Hematopoietic multipotent progenitor cell treated with erythropoietin and hydrocortisone succinate and interleukin-3 and kit ligand, for 4 days (in vitro differentiated cells): Measurements from ENCODE around the gene MYOM1.
"Not testable (repeated sequence)": the region's sequence is repeated elsewhere in the genome, so short reads cannot be mapped to it uniquely, and the experiment has no call there.

Source experiments
- DNase-seq: peaks from one replicate; pipeline ENCODE4 v3.0.0-alpha.2; 2015

MYOM1 gene

DNA sequence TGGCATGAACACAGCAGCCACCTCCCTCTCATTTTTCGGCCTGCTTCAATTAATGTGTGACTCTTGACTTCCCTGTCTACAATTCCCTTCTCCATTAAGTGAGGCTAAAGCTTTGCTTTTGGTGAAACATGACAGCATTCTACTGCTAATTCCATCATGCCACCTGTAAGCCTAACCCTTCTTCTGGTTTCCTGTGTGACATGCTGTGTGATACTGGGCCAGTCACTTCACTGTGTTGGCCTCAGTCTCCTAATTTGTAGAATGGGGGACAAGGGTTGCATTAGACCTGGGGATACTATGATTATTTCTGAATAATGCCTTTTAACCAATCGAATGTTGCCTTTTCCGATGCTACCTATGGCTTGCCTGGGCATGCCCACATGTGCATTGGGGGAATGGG lies 146.4 kb downstream of the MYOM1 start:
- not testable (repeated sequence) for DNase-seq

- DNase-seq, result no peak
These were observed 148.1 kb downstream of the MYOM1 start for GRCh38 chr18:3071676-3072075.

DNA sequence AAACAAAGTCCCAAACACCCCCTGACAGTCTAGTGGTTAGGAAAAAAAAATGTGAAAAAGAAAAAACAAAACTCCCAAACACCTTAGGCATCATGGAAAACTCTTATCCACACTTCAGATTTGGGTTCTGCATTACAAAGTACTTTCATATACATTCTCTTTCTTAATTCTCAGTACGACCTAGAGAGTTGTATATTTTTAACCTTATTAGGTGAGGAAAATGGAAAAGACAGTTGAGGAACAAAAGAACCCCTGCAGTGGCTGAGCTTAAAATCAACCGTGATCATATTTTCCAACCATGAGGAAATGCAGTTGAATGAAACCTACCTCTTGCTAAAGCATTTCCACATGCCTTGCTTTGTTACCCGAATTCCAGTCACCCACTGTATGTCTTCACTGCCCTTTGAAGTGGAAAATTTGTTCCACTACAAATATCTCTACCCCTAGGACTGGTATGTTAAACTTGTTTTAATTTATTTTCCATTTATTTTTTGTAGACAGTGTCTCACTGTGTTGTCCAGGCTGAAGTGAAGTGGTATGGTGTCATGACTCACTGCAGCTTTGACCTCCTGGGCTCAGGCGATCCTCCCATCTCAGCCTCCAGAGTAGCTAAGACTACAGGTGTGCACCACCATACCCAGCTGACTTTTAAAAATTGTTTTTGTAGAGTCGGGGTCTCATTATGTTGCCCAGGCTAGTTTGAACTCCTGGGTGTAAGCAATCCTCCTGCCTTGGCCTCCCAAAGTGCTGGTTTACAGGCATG lies 149.9 kb downstream of the MYOM1 start:
- no peak for DNase-seq

GRCh38 chr18:3067722-3068121 lies 152.0 kb downstream of the MYOM1 start:
- no peak for DNase-seq

DNA sequence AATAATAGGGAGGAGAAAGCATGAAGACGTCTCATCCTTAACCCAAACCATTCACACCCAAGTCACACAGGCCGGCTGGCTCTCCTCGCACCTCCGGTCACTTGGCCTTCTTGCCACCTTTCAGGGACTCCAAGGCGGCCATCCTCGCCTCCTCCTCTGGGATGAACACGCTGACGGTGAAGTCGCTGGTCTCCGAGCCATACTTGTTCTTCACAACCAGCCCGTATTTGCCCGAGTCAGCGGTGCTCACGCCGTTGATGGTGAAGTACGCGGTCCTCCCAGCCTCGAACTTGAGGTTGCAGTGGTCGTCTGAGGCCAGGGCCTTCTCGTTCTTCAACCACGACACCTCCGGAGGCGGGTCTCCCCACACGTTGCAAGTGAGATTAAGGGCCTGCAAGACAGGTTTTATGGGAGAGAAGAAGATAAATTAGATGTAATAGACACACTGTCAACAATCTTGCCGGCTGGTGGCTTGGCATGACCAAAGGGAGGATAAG lies 152.6 kb downstream of the MYOM1 start:
- no peak for DNase-seq

DNA sequence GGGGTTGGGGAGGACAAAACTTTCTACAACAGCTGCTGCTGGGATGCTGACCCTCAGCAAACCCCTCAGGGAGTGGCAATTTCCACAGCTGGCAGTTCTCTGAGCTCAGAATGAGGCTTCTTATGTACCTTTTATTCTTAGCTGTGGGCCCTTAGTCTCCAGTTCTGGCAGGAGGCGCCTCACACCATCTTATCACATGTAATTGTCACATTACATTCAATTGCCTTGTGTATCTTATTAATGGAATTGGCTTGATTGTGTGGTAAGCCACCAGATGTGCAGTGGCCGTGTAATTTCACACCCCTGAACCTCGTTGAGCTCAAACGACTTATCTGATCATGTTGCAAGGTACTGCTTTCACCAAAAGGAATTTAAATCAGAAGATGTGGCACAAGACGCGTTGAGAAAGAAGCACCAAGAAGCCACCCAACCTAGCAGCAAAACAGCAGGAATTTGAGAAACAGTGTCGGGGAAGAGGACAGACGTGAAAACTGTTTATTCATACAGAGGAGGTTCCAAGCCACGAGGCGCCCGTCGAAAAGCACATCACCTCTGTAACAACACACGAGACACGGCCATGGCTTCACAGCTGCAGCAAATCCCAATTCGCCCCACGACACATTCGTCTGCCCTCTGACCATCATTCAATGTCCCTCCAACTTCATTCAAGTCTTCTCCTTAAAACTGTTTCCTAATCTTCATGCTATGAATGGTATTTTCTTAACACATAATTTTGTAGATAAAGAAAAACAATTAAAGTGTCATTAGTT lies 153.2 kb downstream of the MYOM1 start:
- peak; percentile 26 for DNase-seq

DNA sequence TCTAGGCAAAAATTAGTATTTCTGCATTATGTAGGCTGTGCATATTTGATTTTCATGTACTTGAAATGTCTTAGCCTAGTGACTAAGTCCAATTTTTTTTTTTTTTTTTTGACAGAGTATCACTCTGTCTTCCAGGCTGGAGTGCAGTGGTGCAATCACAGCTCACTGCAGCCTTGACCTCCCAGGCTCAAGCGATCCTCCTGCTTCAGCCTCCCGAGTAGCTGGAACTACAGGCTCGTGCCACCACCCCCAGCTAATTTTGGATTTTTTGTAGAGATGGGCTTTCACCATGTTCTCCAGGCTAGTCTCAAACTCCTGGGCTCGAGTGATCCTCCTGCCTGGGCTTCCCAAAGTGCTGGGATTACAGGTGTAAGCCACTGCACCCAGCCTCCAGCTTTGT lies 156.0 kb downstream of the MYOM1 start:
- not testable (repeated sequence) for DNase-seq

DNA sequence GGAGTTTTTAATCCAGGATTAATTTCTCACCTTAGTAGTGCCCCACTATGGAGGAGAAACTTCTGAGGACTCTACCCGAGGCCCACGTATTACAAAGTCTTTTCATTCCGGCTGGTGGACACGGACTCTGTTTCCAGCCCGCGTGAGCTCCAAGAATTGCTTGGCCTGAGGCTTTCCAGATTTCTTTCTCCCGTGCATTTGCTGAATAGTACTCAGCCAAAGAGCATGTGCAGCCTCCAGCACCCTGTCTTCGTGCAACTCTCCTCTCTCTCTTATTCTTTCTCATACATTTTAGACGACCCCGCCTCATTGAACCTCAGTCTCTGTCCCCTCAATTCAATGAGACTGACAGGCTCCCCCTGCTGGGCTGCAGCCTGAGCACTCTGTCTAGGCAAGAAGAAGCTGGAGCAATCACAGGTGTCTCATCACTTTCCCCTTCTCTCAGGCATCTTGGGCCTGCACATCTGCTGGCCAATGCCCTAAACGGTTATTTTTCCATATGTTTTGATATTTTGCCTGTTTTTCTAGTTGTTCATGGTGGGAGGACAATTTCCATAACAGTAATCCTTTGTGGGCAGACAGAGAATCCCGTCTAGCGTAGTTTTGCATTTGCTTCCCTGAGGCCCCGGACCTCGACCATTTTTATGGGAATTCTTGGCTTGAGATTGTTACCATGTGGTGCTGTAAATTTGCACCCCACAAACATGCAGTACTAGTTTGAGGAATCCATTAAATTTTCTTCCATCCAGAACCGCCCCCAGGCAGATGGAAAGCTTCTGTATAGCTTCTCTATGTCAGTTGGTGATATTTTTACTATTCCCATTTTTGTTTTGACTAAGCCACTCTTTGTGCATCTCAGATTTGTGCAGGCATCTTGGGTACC lies 156.7 kb downstream of the MYOM1 start:
- peak; percentile 80 for DNase-seq

GRCh38 chr18:3061581-3062312 lies 158.0 kb downstream of the MYOM1 start:
- DNase-seq, result peak; percentile 63

DNA sequence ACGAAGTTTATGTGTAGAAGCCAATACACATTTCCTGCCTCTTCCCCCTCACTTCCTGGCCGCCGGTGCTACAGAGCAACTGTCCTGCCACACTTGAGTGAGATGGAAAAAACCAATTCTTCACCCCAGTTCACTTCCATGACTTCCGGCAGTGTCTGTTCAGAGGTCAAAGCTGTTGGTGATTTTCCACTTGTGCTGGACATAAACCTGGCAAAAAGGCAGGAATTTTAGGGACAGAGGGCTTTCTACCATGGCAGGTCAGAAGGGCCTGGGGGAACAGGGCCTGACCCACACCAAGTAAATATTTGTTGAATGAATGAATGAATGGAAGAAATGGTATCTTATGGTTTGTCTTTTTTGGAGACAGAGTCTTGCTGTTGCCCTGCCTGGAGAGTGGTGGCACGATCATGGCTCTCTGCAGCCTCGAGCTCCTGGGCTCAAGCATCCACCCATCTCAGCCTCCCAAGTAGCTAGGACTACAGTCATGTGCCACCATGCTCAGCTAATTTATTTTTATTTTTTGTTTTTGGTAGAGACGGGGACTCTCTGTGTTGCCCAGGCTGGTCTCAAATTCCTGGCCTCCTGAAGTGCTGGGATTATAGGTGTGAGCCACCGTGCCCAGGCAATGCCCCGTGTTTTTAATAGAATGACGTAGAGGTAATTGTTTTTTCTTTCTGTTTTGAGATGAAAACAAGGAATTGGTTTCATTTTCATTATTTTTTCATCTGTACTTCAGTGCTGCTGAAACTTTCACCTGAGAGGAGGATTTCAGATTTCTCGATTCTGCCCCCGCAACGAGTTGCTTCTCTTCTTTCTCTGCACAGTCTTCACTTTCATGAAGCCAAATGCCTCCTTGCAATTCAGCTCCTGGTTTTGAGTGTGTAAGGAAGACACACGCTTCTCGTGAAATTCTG lies 158.8 kb downstream of the MYOM1 start:
- DNase-seq, result peak; percentile 40

DNA sequence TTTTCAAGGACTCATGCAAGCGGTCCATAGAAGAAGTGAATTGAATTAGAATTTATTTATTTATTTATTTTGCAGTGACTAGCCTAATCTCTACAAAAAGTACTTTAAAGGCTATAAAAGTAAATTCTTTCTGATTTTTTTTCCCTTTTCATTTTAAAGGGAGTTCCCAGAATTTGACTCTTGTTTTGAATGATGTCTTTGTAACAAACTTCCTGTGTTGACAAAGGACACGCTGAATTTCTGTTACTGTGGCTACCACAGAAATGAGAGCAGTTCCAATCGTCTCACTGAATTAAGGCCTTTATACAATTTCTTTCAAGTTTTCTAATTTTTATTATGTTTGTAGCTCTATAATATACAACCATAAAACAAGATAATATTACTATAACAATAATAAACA lies 160.5 kb downstream of the MYOM1 start:
- DNase-seq, result no peak

- DNase-seq, result no peak
These were observed 161.2 kb downstream of the MYOM1 start for GRCh38 chr18:3058328-3059191.

DNA sequence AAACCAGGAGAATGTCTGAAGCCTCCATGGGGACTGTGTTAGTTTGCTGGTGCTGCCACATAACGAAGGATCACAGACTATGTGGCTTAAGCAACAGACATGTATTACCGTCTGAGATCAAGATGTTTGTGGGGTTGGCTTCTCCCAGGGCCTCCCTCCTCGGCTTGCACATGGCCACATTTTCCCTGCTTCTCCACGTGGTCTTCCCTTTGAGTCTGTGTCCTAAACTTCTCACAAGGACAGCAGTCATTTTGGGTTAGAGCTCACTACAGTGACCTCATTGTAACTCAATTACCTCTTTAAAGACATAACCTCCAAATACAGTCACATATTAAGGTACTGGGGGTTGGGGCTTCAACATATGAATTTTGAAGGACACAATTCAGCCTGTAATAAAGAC lies 162.2 kb downstream of the MYOM1 start:
- no peak for DNase-seq

DNA sequence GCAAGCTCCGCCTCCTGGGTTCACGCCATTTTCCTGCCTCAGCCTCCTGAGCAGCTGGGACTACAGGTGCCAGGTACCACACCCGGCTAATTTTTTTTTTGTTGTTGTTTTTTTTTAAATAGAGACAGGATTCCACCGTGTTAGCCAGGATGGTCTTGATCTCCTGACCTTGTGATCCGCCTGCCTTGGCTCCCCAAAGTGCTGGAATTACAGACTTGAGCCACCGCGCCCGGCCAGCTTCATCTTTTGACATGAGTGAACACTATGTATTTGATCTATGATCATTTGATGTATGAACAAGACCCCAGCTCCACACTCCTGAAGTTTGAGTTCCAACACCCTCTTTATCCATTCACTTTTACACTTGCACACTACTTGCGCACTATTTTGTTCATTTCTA lies 163.5 kb downstream of the MYOM1 start:
- DNase-seq, result no peak

DNA sequence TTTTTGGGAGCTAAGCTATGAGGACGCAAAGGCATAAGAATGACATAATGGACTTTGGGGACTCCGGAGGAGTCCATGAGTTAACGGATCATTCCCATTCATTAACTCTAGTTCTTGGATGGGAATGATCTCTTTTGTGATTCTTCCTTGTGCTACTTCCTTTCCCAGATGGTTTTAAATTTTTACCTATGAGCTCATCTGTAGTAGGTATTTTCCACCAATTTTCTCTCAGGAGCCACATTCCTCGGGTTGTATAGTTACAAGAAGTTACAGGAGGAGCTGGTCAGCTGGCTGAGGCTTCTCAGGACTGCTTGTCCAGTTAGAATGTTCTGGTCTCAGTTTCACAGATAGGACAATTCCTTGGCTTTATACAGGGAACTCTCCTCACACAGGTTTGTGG lies 164.0 kb downstream of the MYOM1 start:
- DNase-seq, result no peak

DNA sequence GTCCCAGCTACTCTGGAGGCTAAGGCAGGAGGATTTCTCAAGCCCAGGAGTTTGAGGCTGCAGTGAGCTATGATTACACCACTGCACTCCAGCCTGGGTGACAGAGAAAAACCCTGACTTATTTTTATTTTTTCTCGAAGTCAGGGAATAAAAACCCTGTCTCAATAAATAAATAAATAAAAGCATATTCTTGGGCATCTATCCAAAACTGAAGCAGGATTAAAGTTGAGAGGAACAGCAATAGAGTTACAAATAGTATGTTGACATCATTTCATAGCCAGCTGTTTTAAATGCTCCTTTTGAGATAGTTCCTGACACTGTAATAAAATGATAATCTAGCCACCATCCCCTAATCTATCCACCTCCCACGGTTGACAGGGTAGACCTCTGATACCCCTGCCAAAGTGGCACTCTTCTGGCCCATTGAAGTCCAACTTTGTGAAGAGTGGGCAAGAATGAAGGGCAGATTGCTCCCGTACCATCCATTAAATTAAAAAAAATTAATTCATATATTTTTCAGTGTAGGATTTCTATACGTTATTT lies 164.5 kb downstream of the MYOM1 start:
- DNase-seq, result no peak

- DNase-seq, result no peak
These were observed 165.0 kb downstream of the MYOM1 start for GRCh38 chr18:3054780-3055179.

GRCh38 chr18:3054214-3054613 lies 165.6 kb downstream of the MYOM1 start:
- no peak for DNase-seq

DNA sequence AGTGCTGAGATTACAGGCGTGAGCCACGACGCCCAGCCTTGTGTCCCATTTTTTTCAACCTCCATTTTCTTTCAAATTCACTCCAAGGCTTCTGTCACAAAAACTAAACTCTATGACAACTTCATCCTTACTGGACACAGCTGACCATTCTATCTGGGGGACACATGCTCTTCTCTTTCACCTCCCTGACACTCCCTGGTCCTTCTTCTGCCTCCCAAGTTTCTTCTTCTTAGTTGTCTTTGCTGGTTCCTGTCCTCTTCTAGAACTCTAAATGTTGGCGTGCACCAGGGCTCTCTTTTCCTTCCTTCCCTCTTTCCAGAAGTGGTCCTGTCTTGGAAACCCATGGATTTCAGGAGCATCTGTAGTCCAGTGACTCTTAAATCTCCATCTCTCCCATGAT lies 166.7 kb downstream of the MYOM1 start:
- DNase-seq, result no peak

- no peak for DNase-seq
These were observed 167.4 kb downstream of the MYOM1 start for GRCh38 chr18:3052411-3052758.
